ENCODE results near the gene PPP1R2C.

Gene PPP1R2C

DNA sequence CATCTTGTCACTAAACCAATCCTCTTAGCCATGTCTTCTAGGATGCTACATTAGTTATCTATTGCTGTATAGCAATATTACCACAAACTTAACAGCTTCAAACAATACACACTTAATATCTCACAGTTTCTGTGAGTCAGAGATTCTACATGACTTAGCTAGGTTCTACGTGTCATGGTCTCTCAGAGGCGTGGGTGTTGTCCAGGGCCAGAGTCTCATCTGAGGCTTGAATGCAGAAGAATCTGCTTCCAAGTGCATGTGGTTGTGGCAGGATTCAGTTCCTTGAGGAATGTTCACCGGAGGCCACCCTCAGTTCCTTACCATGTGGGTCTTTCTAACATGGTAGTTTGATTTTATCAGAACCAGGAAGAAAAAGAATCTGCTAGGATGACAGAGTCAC is 26.4 kb downstream of the PPP1R2C start:
- H3K9me3 ChIP-seq (ENCODE audit: control insufficient read depth, insufficient read depth, low read length) = no peaks in the 10 kb centered on the region
- no peak overlapping the region for H3K4me3 ChIP-seq (ENCODE audit: low read length)
- no CpG with 5 or more reads among the region's 3 CpGs for WGBS (ENCODE audit: insufficient coverage, insufficient read length)
- no peaks in the 10 kb centered on the region for H3K36me3 ChIP-seq (ENCODE audit: control insufficient read depth, insufficient read depth, low read length)
- H3K4me1 ChIP-seq (ENCODE audit: control insufficient read depth, insufficient read depth, low read length) = no peaks in the 10 kb centered on the region
- no peak overlapping the region for H3K27ac ChIP-seq (ENCODE audit: low read length)
- H3K27me3 ChIP-seq (ENCODE audit: control insufficient read depth, insufficient read depth, low read length) = no peaks in the 10 kb centered on the region
- no peak for DNase-seq (ENCODE audit: low read depth, low spot score)

GRCh38 chrX:42748067-42748850 is 29.7 kb downstream of the PPP1R2C start:
- no peaks in the 10 kb centered on the region for H3K9me3 ChIP-seq (ENCODE audit: control insufficient read depth, insufficient read depth, low read length)
- DNase-seq (ENCODE audit: low read depth, low spot score) = no peak
- no peaks in the 10 kb centered on the region for H3K27me3 ChIP-seq (ENCODE audit: control insufficient read depth, insufficient read depth, low read length)
- no peak overlapping the region for H3K4me3 ChIP-seq (ENCODE audit: low read length)
- H3K27ac ChIP-seq (ENCODE audit: low read length) = no peak overlapping the region
- H3K36me3 ChIP-seq (ENCODE audit: control insufficient read depth, insufficient read depth, low read length) = no peaks in the 10 kb centered on the region
- no CpG with 5 or more reads among the region's 5 CpGs for WGBS (ENCODE audit: insufficient coverage, insufficient read length)
- H3K4me1 ChIP-seq (ENCODE audit: control insufficient read depth, insufficient read depth, low read length) = no peaks in the 10 kb centered on the region

GRCh38 chrX:42746606-42747005 is 31.4 kb downstream of the PPP1R2C start:
- no peak for DNase-seq (ENCODE audit: low read depth, low spot score)
- H3K27me3 ChIP-seq (ENCODE audit: control insufficient read depth, insufficient read depth, low read length) = no peaks in the 10 kb centered on the region
- no CpG with 5 or more reads among the region's 2 CpGs for WGBS (ENCODE audit: insufficient coverage, insufficient read length)

GRCh38 chrX:42740456-42740855 is 37.5 kb downstream of the PPP1R2C start:
- Histone ChIP-seq H3K27ac (ENCODE audit: low read length) (no peak overlapping the region), H3K36me3 (ENCODE audit: control insufficient read depth, insufficient read depth, low read length) (no peaks in the 10 kb centered on the region), H3K4me1 (ENCODE audit: control insufficient read depth, insufficient read depth, low read length) (no peaks in the 10 kb centered on the region), H3K9me3 (ENCODE audit: control insufficient read depth, insufficient read depth, low read length) (no peaks in the 10 kb centered on the region), H3K4me3 (ENCODE audit: low read length) (no peak overlapping the region), H3K27me3 (ENCODE audit: control insufficient read depth, insufficient read depth, low read length) (no peaks in the 10 kb centered on the region)
- no CpG with 5 or more reads among the region's 1 CpG for whole genome bisulfite sequencing (ENCODE audit: insufficient coverage, insufficient read length)
- no peak for DNase-seq (ENCODE audit: low read depth, low spot score)

More at GRCh38 chrX:42746606-42747005, 31.4 kb downstream of the PPP1R2C start:
- H3K36me3 ChIP-seq (ENCODE audit: control insufficient read depth, insufficient read depth, low read length) = no peaks in the 10 kb centered on the region
- H3K4me3 ChIP-seq (ENCODE audit: low read length) = no peak overlapping the region
- no peaks in the 10 kb centered on the region for H3K9me3 ChIP-seq (ENCODE audit: control insufficient read depth, insufficient read depth, low read length)
- H3K27ac ChIP-seq (ENCODE audit: low read length) = no peak overlapping the region
- no peaks in the 10 kb centered on the region for H3K4me1 ChIP-seq (ENCODE audit: control insufficient read depth, insufficient read depth, low read length)

DNA sequence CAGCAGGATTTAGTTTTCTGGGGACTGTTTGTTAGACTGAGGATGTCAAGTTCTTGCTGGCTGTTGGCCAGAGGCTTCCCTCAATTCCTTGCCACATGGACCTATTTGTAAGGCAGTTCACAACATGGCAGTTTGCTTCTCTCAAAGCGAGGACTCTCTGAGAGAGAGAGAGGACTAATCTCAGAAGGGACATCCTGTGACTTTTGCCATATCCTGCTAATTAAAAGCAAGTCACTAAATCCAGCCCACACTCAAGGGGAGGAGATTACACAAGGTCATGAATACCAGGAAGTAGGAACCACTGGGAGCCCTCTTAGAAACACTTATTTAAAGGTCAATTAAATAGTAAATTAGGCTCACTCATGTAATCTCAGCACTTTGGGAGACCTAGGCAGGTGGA is 38.2 kb downstream of the PPP1R2C start:
- H3K9me3 ChIP-seq (ENCODE audit: control insufficient read depth, insufficient read depth, low read length) = no peaks in the 10 kb centered on the region
- no peak overlapping the region for H3K27ac ChIP-seq (ENCODE audit: low read length)
- DNase-seq (ENCODE audit: low read depth, low spot score) = no peak
- no CpG with 5 or more reads among the region's 1 CpG for WGBS (ENCODE audit: insufficient coverage, insufficient read length)
- no peaks in the 10 kb centered on the region for H3K36me3 ChIP-seq (ENCODE audit: control insufficient read depth, insufficient read depth, low read length)
- no peak overlapping the region for H3K4me3 ChIP-seq (ENCODE audit: low read length)
- H3K4me1 ChIP-seq (ENCODE audit: control insufficient read depth, insufficient read depth, low read length) = no peaks in the 10 kb centered on the region
- no peaks in the 10 kb centered on the region for H3K27me3 ChIP-seq (ENCODE audit: control insufficient read depth, insufficient read depth, low read length)

DNA sequence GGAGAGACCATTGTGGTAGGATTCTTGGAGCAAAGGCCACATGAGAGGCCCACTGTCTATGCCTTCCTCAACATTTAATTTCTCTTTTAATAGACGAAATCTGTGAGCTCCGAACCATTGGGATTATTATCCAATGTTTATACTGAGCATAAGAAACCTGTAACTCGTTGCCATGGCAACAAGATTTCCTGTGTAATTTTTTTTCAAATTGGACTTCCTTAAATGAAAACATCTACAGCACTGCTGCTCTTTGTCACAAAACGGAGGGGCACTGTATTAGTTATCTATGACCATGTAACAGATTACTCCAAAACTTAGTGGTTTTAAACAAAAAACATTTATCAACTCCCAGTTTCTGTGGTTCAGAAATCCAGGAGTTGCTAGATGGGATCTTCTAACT is 38.7 kb downstream of the PPP1R2C start:
- no peaks in the 10 kb centered on the region for H3K27me3 ChIP-seq (ENCODE audit: control insufficient read depth, insufficient read depth, low read length)
- no CpG with 5 or more reads among the region's 4 CpGs for WGBS (ENCODE audit: insufficient coverage, insufficient read length)
- DNase-seq (ENCODE audit: low read depth, low spot score) = no peak
- H3K36me3 ChIP-seq (ENCODE audit: control insufficient read depth, insufficient read depth, low read length) = no peaks in the 10 kb centered on the region
- H3K9me3 ChIP-seq (ENCODE audit: control insufficient read depth, insufficient read depth, low read length) = no peaks in the 10 kb centered on the region
- H3K27ac ChIP-seq (ENCODE audit: low read length) = no peak overlapping the region
- no peaks in the 10 kb centered on the region for H3K4me1 ChIP-seq (ENCODE audit: control insufficient read depth, insufficient read depth, low read length)
- no peak overlapping the region for H3K4me3 ChIP-seq (ENCODE audit: low read length)

- whole genome bisulfite sequencing (ENCODE audit: insufficient coverage, insufficient read length) = no CpG with 5 or more reads among the region's 2 CpGs
- no peaks in the 10 kb centered on the region for H3K36me3 ChIP-seq (ENCODE audit: control insufficient read depth, insufficient read depth, low read length)
- no peak for DNase-seq (ENCODE audit: low read depth, low spot score)
- H3K4me3 ChIP-seq (ENCODE audit: low read length) = no peak overlapping the region
- H3K27me3 ChIP-seq (ENCODE audit: control insufficient read depth, insufficient read depth, low read length) = no peaks in the 10 kb centered on the region
- H3K4me1 ChIP-seq (ENCODE audit: control insufficient read depth, insufficient read depth, low read length) = no peaks in the 10 kb centered on the region
- no peaks in the 10 kb centered on the region for H3K9me3 ChIP-seq (ENCODE audit: control insufficient read depth, insufficient read depth, low read length)
- H3K27ac ChIP-seq (ENCODE audit: low read length) = no peak overlapping the region
Measured at GRCh38 chrX:42738552-42738951, 39.4 kb downstream of the PPP1R2C start.

DNA sequence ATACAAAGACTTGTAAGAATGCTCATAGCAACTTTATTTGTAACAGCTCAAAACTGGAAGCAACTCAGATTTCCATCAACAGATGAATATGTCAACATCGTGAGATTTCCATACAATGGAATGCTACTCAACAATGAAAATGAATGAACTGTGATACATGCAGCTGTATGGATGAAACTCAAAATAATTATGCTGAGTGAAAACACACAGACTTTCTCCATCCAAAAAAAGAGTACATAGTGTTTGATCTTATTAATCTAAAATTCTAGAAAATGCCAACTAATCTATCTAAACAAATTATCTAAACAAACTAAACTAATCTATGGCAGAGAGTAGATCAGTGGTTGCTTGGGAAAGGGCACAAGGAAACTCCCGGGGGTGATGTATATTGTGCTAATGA is 42.7 kb downstream of the PPP1R2C start:
- no peaks in the 10 kb centered on the region for H3K4me1 ChIP-seq (ENCODE audit: control insufficient read depth, insufficient read depth, low read length)
- no peaks in the 10 kb centered on the region for H3K36me3 ChIP-seq (ENCODE audit: control insufficient read depth, insufficient read depth, low read length)
- no peaks in the 10 kb centered on the region for H3K9me3 ChIP-seq (ENCODE audit: control insufficient read depth, insufficient read depth, low read length)
- H3K27me3 ChIP-seq (ENCODE audit: control insufficient read depth, insufficient read depth, low read length) = no peaks in the 10 kb centered on the region
- no peak for DNase-seq (ENCODE audit: low read depth, low spot score)
- WGBS (ENCODE audit: insufficient coverage, insufficient read length) = no CpG with 5 or more reads among the region's 2 CpGs
- no peak overlapping the region for H3K4me3 ChIP-seq (ENCODE audit: low read length)
- H3K27ac ChIP-seq (ENCODE audit: low read length) = no peak overlapping the region

DNA sequence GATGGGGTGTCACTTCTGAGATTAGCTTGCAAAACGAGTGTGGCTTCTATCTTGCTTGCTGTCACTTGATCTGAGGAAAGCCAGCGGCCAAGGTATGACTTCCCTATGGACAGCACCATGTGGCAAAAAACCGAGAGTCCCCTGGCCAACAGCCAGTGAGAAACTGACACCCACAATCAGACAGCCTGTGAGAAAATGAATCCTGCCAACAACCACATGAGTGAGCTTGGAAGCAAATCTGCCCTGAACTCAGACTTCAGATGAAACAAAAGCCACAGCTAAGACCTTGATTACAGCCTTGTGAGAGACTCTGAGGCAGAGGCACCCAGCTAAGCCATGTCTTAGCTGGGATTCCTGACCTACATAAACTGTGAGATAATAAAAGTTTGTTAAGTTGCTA is 45.5 kb downstream of the PPP1R2C start:
- Histone ChIP-seq H3K27ac (ENCODE audit: low read length) (no peak overlapping the region), H3K4me1 (ENCODE audit: control insufficient read depth, insufficient read depth, low read length) (no peaks in the 10 kb centered on the region), H3K27me3 (ENCODE audit: control insufficient read depth, insufficient read depth, low read length) (no peaks in the 10 kb centered on the region), H3K36me3 (ENCODE audit: control insufficient read depth, insufficient read depth, low read length) (no peaks in the 10 kb centered on the region), H3K9me3 (ENCODE audit: control insufficient read depth, insufficient read depth, low read length) (no peaks in the 10 kb centered on the region), H3K4me3 (ENCODE audit: low read length) (no peak overlapping the region)
- no CpG with 5 or more reads among the region's 3 CpGs for WGBS (ENCODE audit: insufficient coverage, insufficient read length)
- no peak for DNase-seq (ENCODE audit: low read depth, low spot score)

Measured in iPS DF 6.9 (cell line).